Measurements from ENCODE around the gene STK32B. TPM values are rescaled to one million over a fixed set of nuclear protein-coding genes. Genes with fewer than 3 reads are reported as not detected.

Gene STK32B
- total and polyA plus RNA-seq, 2 of the 4 experiments (the other 2 are of a cell fraction): 5.5 to 6.3 TPM

DNA sequence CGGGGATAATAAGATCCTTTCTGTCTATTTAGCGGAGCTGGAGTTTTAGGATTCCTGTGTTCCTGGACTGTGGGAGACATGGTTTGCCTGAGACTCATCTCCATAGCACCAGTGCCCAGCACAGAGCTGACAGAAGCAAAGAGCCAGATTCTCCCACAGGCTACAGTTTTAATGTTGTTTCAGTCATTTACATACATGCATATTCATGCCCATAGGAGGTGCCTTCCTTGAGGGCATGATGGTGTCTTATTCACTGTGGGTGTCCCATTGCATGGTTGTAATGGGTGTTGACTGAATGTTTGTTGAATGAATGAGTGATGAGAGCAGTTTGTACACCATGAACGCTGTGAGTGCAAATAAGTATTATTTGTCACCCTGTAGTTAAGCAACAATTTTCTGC is 396.5 kb downstream of the STK32B start:
- Histone ChIP-seq H2AK5ac (ENCODE audit: low read depth, low read length) (no peak overlapping the region), H3K9me1 (ENCODE audit: insufficient read depth, low read length) (no peaks in the 10 kb centered on the region), H4K20me1 (ENCODE audit: insufficient read depth, low read length) (no peaks in the 10 kb centered on the region), H3K79me1 (ENCODE audit: low read depth in 1 of 2, low read length in 2 of 2) (no peaks in the 10 kb centered on the region), H3K36me3 (ENCODE audit: control insufficient read depth, insufficient read depth, low read length) (no peaks in the 10 kb centered on the region), H3K4me2 (ENCODE audit: low read depth, low read length) (no peak overlapping the region), H3K9ac (ENCODE audit: low read depth, low read length) (no peak overlapping the region), H3K9me3 (ENCODE audit: control insufficient read depth, insufficient read depth, low read length) (no peaks in the 10 kb centered on the region), H2BK15ac (ENCODE audit: low read depth, low read length) (no peak overlapping the region), H3K23ac (ENCODE audit: low read depth, low read length) (no peak overlapping the region), H2AK9ac (replicated peaks; ENCODE audit: low read depth, low read length, poor library complexity) (no peak overlapping the region), H2AFZ (replicated peaks; ENCODE audit: low read length, poor library complexity) (no peak overlapping the region), H3K18ac (ENCODE audit: low read depth, low read length) (no peak overlapping the region), H2BK5ac (ENCODE audit: low read depth, low read length, poor library complexity, severe bottlenecking) (no peak overlapping the region), H2BK20ac (ENCODE audit: low read depth, low read length) (no peak overlapping the region), H4K91ac (ENCODE audit: insufficient read depth, low read depth, low read length) (no peak overlapping the region), H2BK120ac (ENCODE audit: low read depth, low read length) (no peak overlapping the region), H3K4me3 (ENCODE audit: insufficient read depth, low read depth, low read length) (no peak overlapping the region), H3K4me1 (ENCODE audit: control insufficient read depth, insufficient read depth, low read length) (no peaks in the 10 kb centered on the region), H3K27me3 (ENCODE audit: control insufficient read depth, insufficient read depth, low read length) (no peaks in the 10 kb centered on the region), H4K8ac (ENCODE audit: low read depth in 2 of 2, low read length in 2 of 2) (no peak overlapping the region), H3K14ac (replicated peaks; ENCODE audit: low read depth, low read length) (no peak overlapping the region), H3K4ac (ENCODE audit: low read depth, low read length) (no peak overlapping the region), H3K27ac (ENCODE audit: insufficient read depth, low read length) (no peak overlapping the region), H3K56ac (ENCODE audit: extremely low read depth, insufficient read depth, low read length) (no peak overlapping the region), H4K5ac (ENCODE audit: low read depth, low read length) (no peak overlapping the region)
- ChIA-PET POLR2A (ENCODE audit: unreplicated experiment) (no interaction called here), CTCF (no interaction called here)
- ATAC-seq (ENCODE audit: low read depth): no peak
- WGBS, 2 experiments (ENCODE audit: extremely low coverage in 2 of 2, insufficient read length in 1 of 2): no CpG with 5 or more reads among the region's 3 CpGs
- TF ChIP-seq, protein P1, sequence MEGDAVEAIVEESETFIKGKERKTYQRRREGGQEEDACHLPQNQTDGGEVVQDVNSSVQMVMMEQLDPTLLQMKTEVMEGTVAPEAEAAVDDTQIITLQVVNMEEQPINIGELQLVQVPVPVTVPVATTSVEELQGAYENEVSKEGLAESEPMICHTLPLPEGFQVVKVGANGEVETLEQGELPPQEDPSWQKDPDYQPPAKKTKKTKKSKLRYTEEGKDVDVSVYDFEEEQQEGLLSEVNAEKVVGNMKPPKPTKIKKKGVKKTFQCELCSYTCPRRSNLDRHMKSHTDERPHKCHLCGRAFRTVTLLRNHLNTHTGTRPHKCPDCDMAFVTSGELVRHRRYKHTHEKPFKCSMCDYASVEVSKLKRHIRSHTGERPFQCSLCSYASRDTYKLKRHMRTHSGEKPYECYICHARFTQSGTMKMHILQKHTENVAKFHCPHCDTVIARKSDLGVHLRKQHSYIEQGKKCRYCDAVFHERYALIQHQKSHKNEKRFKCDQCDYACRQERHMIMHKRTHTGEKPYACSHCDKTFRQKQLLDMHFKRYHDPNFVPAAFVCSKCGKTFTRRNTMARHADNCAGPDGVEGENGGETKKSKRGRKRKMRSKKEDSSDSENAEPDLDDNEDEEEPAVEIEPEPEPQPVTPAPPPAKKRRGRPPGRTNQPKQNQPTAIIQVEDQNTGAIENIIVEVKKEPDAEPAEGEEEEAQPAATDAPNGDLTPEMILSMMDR (conservative IDR thresholded peaks at IDR 0.05; ENCODE audit: low read depth, low read length): no peak
- no peak for TF ChIP-seq NFE2L2 (IDR thresholded peaks at IDR 0.05; ENCODE audit: low read depth, low read length)
- no peak for TF ChIP-seq MXI1 (IDR thresholded peaks at IDR 0.05; ENCODE audit: borderline replicate concordance, low read depth, low read length)
- no peak for TF ChIP-seq RCOR1 (IDR thresholded peaks at IDR 0.05; ENCODE audit: insufficient replicate concordance, low read length)
- TF ChIP-seq, protein P2, sequence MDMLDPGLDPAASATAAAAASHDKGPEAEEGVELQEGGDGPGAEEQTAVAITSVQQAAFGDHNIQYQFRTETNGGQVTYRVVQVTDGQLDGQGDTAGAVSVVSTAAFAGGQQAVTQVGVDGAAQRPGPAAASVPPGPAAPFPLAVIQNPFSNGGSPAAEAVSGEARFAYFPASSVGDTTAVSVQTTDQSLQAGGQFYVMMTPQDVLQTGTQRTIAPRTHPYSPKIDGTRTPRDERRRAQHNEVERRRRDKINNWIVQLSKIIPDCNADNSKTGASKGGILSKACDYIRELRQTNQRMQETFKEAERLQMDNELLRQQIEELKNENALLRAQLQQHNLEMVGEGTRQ (IDR thresholded peaks at IDR 0.05; ENCODE audit: low read depth, low read length): no peak
- TF ChIP-seq ELK1 (IDR thresholded peaks at IDR 0.05; ENCODE audit: borderline replicate concordance, low read depth, low read length): no peak
- no peak for TF ChIP-seq RFX5 (IDR thresholded peaks at IDR 0.05; ENCODE audit: low read depth, low read length)
- no peak for TF ChIP-seq MAFK (IDR thresholded peaks at IDR 0.05; ENCODE audit: low read depth, low read length)
- TF ChIP-seq SMC3 (IDR thresholded peaks at IDR 0.05; ENCODE audit: low read depth, low read length): no peak
- no peak for TF ChIP-seq POLR2A (IDR thresholded peaks at IDR 0.05; ENCODE audit: low read depth, low read length)
- TF ChIP-seq FOS (IDR thresholded peaks at IDR 0.05; ENCODE audit: low read depth, low read length): no peak
- no peak for TF ChIP-seq CEBPB (IDR thresholded peaks at IDR 0.05; ENCODE audit: low read depth, low read length)
- no peak for TF ChIP-seq MAZ (IDR thresholded peaks at IDR 0.05; ENCODE audit: borderline replicate concordance, low read depth, low read length)
- no peak for TF ChIP-seq BHLHE40 (IDR thresholded peaks at IDR 0.05; ENCODE audit: low read depth, low read length)
- TF ChIP-seq RAD21 (IDR thresholded peaks at IDR 0.05; ENCODE audit: low read length): no peak
- TF ChIP-seq CHD1 (IDR thresholded peaks at IDR 0.05; ENCODE audit: low read depth, low read length): no peak
- dilution Hi-C loops (cut with HindIII; ENCODE audit: low sequenced_read_pairs, unreplicated experiment) (no loop called here), in situ Hi-C loops (cut with MboI; ENCODE audit: low sequenced_read_pairs) (no loop called here), intact Hi-C loops (cut with micrococcal nuclease) (no loop called here)
- DNase-seq: no peak
- BruUV-seq (replicated peaks): no TSS peak
